ENCODE results near the gene TMEM106C.

DNA sequence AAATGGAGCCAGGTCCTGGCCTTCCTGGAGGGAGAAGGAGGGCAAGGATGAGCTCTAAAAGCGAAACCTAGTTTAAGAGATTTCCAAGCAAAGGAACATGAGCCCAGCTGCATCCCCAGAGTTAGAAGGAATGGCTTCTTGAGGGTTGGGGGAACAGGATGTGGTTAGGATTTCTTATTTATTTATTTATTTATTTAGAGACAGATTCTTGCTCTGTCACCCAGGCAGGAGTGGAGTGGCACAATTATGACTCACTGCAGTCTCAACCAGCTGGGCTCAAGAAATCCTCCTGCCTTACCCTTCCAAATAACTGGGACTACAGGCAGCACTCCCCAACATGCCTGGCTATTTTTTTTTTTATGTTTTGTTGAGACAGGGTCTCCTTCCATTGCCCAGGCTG is 25.3 kb upstream of the TMEM106C start:
- no peak for TF ChIP-seq EZH2 (IDR thresholded peaks at IDR 0.05; ENCODE audit: insufficient read depth, low read length)
- TF ChIP-seq, protein P1, sequence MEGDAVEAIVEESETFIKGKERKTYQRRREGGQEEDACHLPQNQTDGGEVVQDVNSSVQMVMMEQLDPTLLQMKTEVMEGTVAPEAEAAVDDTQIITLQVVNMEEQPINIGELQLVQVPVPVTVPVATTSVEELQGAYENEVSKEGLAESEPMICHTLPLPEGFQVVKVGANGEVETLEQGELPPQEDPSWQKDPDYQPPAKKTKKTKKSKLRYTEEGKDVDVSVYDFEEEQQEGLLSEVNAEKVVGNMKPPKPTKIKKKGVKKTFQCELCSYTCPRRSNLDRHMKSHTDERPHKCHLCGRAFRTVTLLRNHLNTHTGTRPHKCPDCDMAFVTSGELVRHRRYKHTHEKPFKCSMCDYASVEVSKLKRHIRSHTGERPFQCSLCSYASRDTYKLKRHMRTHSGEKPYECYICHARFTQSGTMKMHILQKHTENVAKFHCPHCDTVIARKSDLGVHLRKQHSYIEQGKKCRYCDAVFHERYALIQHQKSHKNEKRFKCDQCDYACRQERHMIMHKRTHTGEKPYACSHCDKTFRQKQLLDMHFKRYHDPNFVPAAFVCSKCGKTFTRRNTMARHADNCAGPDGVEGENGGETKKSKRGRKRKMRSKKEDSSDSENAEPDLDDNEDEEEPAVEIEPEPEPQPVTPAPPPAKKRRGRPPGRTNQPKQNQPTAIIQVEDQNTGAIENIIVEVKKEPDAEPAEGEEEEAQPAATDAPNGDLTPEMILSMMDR (IDR thresholded peaks at IDR 0.05; ENCODE audit: insufficient read depth, low read depth, low read length): no peak
